Stomach (tissue), 9 donors: ENCODE data around the gene TTLL1. TPM values are rescaled to one million over a fixed set of nuclear protein-coding genes. Genes with fewer than 3 reads are reported as not detected.
A peak's percentile ranks its signal among the peaks of the same experiment; 100 is the strongest.
"Not testable (repeated sequence)": the region's sequence is repeated elsewhere in the genome, so short reads cannot be mapped to it uniquely, and the experiment has no call there.

Experiments
- DNase-seq, 2 donors: peaks; one replicate each; pipeline versions ENCODE4 v3.0.0 to v3.0.0-alpha.2; 2013 to 2019
- H3K27ac ChIP-seq, 5 donors: fragments of 200-600 bp in 4 of 5; sonication (generic) in 4 of 5; one replicate each; pipeline ENCODE4 v1.5.1; 2013 to 2019; ENCODE audit warnings: mild to moderate bottlenecking in 1 of 5, moderate library complexity in 1 of 5
- H3K27me3 ChIP-seq, 3 donors: fragments of 200-600 bp; sonication (generic); one replicate each; pipeline ENCODE4 v1.5.1; 2017 to 2019; ENCODE audit warnings: mixed run types in 1 of 3
- H3K36me3 ChIP-seq, 4 donors: fragments of 200-600 bp; sonication (generic); 1 replicate in 3 of 4; 2 replicates in 1 of 4; pipeline ENCODE4 v1.5.1; 2016 to 2019
- H3K4me1 ChIP-seq, 4 donors: fragments of 200-600 bp; sonication (generic); one replicate each; pipeline ENCODE4 v1.5.1; 2016 to 2019
- H3K4me3 ChIP-seq, 4 donors: fragments of 200-600 bp; sonication (generic) in 3 of 4; one replicate each; pipeline ENCODE4 v1.5.1; 2016 to 2019; ENCODE audit warnings: mild to moderate bottlenecking in 1 of 4
- H3K9me3 ChIP-seq, 4 donors: fragments of 200-600 bp; sonication (generic); one replicate each; pipeline ENCODE4 v1.5.1; 2016 to 2019
- EP300 ChIP-seq: sonication (generic); formaldehyde crosslinking; IDR thresholded peaks from one replicate; pipeline ENCODE4 v1.6.1; 2017; ENCODE audit warnings: antibody characterized with exemption
- POLR2A ChIP-seq, 4 donors: fragments of 450-650 bp; IDR thresholded peaks; one replicate each; pipeline ENCODE4 v1.6.1; 2016; ENCODE audit warnings: antibody characterized with exemption in 4 of 4, control low read depth in 2 of 4, mild to moderate bottlenecking in 1 of 4, moderate library complexity in 1 of 4
- POLR2AphosphoS5 ChIP-seq, 3 donors: sonication (generic); formaldehyde crosslinking; IDR thresholded peaks; one replicate each; pipeline ENCODE4 v1.6.1; 2016; ENCODE audit warnings: antibody characterized with exemption in 3 of 3
- WGBS, 5 donors: extraction: QIAGEN DNeasy Blood & Tissue Kit in 3 of 5; methylation state at CpG; one replicate each; pipeline versions ENCODE4 v1.1.5 to v1.1.7; 2013 to 2018; 5-methylcytosine and 5-hydroxymethylcytosine counted together
- intact Hi-C: fragments of 100-400 bp; cut with DNase I; formaldehyde crosslinking; loops from one replicate; pipeline ENCODE4 v1.15.1; 2023; ENCODE audit warnings: low total_unique reads
- polyA plus RNA-seq, 3 donors: library from polyadenylated mRNA; stranded (reverse); fragments of 200-250 nt; gene quantifications; one replicate each; pipeline ENCODE4 v1.2.3, GENCODE V29; 2013
- total RNA-seq, 5 donors: library from RNA; depleted of rRNA; stranded (reverse); fragments of >200 nt; gene quantifications; one replicate each; pipeline versions ENCODE4 v1.1.0 to v1.2.3, GENCODE V29; 2014 to 2016
- TF ChIP-seq, protein P1 (sequence below), 7 experiments: fragments of 450-650 bp in 4 of 7; fragments of 200-600 bp in 3 of 7; sonication (generic) in 3 of 7; IDR thresholded peaks; one replicate each; pipeline ENCODE4 v1.5.1; 2016 to 2019; ENCODE audit warnings: antibody characterized with exemption in 7 of 7, control low read depth in 2 of 7, mild to moderate bottlenecking in 1 of 7
- donor health status: healthy with polysubstance abuse.
- donor health status: Bipolar disorder and iron deficiency.
- donor health status: healthy.

The TTLL1 gene
- total and polyA plus RNA-seq, 8 donors, result 3.3 to 16.3 (median 4.8) TPM; not detected in 2

- no peaks in the 10 kb centered on the region for H3K36me3 ChIP-seq
- H3K9me3 ChIP-seq, result no peaks in the 10 kb centered on the region
- no peaks in the 10 kb centered on the region for H3K27me3 ChIP-seq
- no peak overlapping the region for H3K27ac ChIP-seq
- intact Hi-C loops, result no loop called here
- no peak overlapping the region for H3K4me3 ChIP-seq
- peaks cover 0 to 8% (median 4%) of the 10 kb centered on the region in 4 donors for H3K4me1 ChIP-seq
- DNase-seq, result no peak
- 84 to 90% (median 88%) methylated on average over 8 to 9 of the region's 9 CpGs for WGBS, 5 donors
- no peak for TF ChIP-seq POLR2A (IDR thresholded peaks at IDR 0.05)
- no peak for TF ChIP-seq POLR2AphosphoS5 (IDR thresholded peaks at IDR 0.05)
- TF ChIP-seq, protein P1, sequence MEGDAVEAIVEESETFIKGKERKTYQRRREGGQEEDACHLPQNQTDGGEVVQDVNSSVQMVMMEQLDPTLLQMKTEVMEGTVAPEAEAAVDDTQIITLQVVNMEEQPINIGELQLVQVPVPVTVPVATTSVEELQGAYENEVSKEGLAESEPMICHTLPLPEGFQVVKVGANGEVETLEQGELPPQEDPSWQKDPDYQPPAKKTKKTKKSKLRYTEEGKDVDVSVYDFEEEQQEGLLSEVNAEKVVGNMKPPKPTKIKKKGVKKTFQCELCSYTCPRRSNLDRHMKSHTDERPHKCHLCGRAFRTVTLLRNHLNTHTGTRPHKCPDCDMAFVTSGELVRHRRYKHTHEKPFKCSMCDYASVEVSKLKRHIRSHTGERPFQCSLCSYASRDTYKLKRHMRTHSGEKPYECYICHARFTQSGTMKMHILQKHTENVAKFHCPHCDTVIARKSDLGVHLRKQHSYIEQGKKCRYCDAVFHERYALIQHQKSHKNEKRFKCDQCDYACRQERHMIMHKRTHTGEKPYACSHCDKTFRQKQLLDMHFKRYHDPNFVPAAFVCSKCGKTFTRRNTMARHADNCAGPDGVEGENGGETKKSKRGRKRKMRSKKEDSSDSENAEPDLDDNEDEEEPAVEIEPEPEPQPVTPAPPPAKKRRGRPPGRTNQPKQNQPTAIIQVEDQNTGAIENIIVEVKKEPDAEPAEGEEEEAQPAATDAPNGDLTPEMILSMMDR (IDR thresholded peaks at IDR 0.05), result no peak
Observed at GRCh38 chr22:43035250-43035649, 53.9 kb downstream of the TTLL1 start.

DNA sequence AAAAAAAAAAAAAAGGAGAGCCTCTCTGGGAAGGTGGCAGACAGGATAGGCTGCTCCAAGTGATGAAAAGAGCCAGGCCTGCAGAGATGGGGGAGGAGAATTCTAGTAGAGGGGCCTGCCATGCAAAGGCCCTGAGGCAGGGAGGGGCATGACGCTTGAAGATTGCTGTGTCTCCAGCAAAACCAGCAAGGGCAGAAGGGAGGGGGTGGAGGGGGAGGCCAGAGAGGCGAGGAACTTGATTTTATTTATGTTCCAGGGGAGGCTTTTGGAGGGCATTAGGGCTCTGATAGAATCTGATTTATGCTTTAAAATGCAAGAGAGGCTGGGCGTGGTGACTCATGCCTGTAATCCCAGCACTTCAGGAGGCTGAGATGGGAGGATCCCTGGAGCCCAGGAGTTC lies 57.6 kb downstream of the TTLL1 start:
- Histone ChIP-seq H3K36me3 (no peaks in the 10 kb centered on the region), H3K4me1 (peaks cover 0 to 8% (median 4%) of the 10 kb centered on the region in 4 donors), H3K27me3 (no peaks in the 10 kb centered on the region), H3K27ac (no peak overlapping the region), H3K4me3 (no peak overlapping the region), H3K9me3 (no peaks in the 10 kb centered on the region)
- DNase-seq, result no peak
- intact Hi-C loops, result no loop called here
- TF ChIP-seq POLR2AphosphoS5 (IDR thresholded peaks at IDR 0.05), result no peak
- no peak for TF ChIP-seq POLR2A (IDR thresholded peaks at IDR 0.05)
- TF ChIP-seq, protein P1 (IDR thresholded peaks at IDR 0.05), result no peak
- TF ChIP-seq EP300, result no peak
- 77 to 94% (median 88%) methylated on average over 3 of the region's 3 CpGs for WGBS, 5 donors

DNA sequence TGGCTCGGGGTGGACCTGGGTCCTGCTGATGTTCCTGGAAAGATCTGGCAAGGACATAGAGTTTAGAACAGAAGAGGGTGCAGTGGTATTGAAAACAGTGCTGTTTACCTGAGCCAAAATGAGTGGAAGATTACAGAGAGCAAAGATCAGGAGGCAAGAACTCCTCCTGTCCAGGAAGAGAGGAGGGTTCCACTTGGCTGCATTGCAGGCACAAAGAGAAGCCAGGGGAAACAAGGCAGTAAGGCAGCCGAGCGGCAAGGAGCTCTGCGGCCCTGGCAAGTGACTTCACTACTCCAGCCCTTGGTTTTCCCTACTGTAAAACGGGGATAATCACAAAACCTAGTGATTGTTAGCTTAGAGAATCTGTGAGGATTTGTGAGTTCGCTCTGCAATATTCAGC lies 70.6 kb downstream of the TTLL1 start:
- H3K4me3 ChIP-seq, result no peak overlapping the region
- no peak for DNase-seq
- no peaks in the 10 kb centered on the region for H3K9me3 ChIP-seq
- WGBS, 5 donors, result 62 to 75% (median 70%) methylated on average over 6 of the region's 6 CpGs
- H3K27me3 ChIP-seq, result no peaks in the 10 kb centered on the region
- H3K4me1 ChIP-seq, result peaks cover 11 to 31% (median 21%) of the 10 kb centered on the region in 4 donors
- intact Hi-C loops, result no loop called here
- H3K36me3 ChIP-seq, result no peaks in the 10 kb centered on the region
- TF ChIP-seq, protein P1 (IDR thresholded peaks at IDR 0.05), result no peak
- TF ChIP-seq POLR2A (IDR thresholded peaks at IDR 0.05) (no peak), POLR2AphosphoS5 (IDR thresholded peaks at IDR 0.05) (no peak), EP300 (no peak)
- H3K27ac ChIP-seq, result no peak overlapping the region

DNA sequence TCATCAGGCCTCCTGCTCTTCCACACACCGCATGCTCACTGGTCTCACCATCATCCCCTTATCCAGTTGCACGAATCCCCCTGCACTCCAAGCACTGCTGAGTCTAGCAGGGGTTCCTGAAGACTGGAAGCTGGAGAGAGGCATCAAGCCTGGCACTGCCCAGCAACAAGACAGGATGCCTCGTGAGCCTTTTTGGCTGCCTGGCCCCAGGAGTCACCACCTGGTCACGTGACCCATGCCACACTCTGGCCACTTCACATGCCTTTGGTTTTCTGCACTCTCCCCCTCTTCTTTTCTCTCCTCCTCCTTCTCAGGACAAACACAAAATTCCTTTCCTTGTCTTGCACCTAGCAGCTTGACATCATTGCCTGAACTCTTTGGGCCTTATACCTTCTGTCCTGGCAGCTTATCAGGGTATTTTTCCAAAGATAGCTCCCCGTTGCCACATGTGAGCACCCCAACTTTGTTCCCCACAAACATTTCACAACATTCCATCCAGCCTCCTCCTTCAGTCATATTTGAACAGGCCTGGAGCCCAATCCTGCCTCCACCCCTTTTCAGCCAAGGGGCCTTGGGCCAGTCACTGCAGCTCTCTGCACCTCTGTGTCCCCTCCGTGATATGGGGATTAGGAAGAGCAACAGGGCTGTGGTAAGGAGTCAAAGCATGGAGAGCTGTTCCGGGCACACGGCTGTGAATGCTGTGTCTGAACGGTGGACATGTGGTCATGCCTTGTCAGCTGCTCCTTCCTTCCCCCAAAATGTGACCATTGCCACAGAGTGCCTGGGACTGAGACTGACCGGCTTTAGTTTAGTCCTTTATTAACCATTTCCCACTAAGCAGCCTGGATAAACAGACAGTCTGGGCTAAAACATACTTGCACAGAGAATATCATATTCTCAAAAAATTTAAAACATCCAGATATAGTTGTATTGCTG lies 71.4 kb downstream of the TTLL1 start:
- WGBS, 5 donors, result 68 to 79% (median 70%) methylated on average over 10 of the region's 10 CpGs
- TF ChIP-seq, protein P1 (IDR thresholded peaks at IDR 0.05), result no peak
- no peak for TF ChIP-seq POLR2AphosphoS5 (IDR thresholded peaks at IDR 0.05)
- no peak for TF ChIP-seq POLR2A (IDR thresholded peaks at IDR 0.05)
- TF ChIP-seq EP300, result no peak
- H3K4me1 ChIP-seq, result peaks cover 16 to 39% (median 29%) of the 10 kb centered on the region in 4 donors
- no peak overlapping the region for H3K4me3 ChIP-seq
- intact Hi-C loops, result no loop called here
- H3K9me3 ChIP-seq, result no peaks in the 10 kb centered on the region
- no peak for DNase-seq
- H3K27ac ChIP-seq, result peak overlapping the region in 1 of 5 donors; percentile 17
- no peaks in the 10 kb centered on the region for H3K36me3 ChIP-seq
- no peaks in the 10 kb centered on the region for H3K27me3 ChIP-seq

DNA sequence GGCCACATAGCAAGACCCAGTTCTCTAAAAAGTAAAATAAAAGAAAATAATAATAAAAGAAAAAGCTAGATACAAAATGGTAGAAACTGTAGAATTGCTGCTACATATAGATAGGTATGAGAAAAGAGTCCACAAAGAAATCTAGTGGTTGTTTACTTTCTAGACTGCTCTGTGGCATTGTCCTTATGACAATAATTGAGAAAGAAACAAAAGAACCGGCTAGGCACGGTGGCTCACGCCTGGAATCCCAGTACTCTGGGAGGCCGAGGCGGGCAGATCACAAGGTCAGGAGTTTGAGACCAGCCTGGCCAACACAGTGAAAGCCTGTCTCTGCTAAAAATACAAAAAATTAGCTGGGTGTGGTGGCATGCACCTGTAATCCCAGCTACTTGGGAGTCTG lies 73.0 kb downstream of the TTLL1 start:
- H3K36me3 ChIP-seq, H3K27me3 ChIP-seq, H3K4me3 ChIP-seq, H3K9me3 ChIP-seq, intact Hi-C loops, DNase-seq, H3K27ac ChIP-seq: not testable (repeated sequence)
- WGBS, 5 donors, result 53 to 76% (median 70%) methylated on average over 5 of the region's 5 CpGs
- peaks cover 16 to 55% (median 40%) of the 10 kb centered on the region in 4 donors for H3K4me1 ChIP-seq
